GM18520 (cell line): ENCODE results near the gene RPL31.
"Not testable (repeated sequence)": the region's sequence is repeated elsewhere in the genome, so short reads cannot be mapped to it uniquely, and the experiment has no call there.

ENCODE experiments used
- ATAC-seq: cut with Tn5 transposase; IDR thresholded peaks from one replicate; pipeline ENCODE4 v1.9.1; 2021; ENCODE audit not compliant: unreplicated experiment

The RPL31 gene

GRCh38 chr2:101025561-101025960 is 23.5 kb downstream of the RPL31 start:
- ATAC-seq, result no peak

- ATAC-seq, result no peak
Measured at GRCh38 chr2:101026253-101026701, 24.2 kb downstream of the RPL31 start.

DNA sequence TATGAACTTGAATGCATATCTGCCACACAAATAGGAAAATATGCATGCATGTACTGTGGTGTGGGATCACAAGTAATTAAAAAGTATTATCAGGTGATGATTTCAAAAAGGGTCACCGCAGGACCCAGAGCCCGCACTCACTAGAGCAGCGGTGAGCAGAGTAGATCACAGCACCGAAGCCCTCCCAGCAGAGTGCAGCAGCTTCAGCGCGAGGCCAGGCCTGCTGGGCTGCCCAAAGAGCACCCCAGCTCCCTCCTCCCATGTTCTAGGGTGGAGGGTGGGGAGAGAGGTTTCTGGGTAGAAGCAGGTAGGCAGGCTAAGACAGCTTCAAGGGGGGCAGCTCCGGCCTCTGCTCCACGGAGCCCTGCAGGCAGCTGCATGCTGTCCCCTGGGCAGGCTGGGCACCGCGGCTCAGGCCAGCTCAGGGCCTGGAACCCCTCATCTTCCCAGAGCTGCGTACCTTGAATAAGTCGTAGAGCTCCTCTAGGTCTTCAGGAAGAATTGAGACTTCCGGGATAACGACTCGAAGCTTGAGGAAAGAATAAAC is 24.9 kb downstream of the RPL31 start:
- ATAC-seq, result no peak

DNA sequence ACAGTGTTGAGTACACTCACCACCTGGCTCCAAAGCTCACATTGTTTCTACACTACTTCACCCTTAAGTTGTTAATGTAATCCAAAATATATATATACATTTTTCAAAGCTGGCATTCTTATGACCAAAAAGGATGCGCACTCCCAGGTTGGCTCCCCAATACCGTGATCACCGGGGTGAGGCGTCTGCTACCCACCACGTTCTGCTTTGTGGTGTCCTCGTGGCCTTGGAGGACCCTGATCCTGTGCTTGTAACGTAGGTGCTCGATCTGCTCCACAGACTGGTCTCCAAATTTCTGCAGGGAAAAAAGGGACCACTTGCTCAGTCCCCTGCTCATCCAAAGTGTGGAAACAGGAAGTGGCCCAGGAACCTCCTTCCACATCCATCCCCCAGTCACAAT is 25.8 kb downstream of the RPL31 start:
- ATAC-seq, result no peak

DNA sequence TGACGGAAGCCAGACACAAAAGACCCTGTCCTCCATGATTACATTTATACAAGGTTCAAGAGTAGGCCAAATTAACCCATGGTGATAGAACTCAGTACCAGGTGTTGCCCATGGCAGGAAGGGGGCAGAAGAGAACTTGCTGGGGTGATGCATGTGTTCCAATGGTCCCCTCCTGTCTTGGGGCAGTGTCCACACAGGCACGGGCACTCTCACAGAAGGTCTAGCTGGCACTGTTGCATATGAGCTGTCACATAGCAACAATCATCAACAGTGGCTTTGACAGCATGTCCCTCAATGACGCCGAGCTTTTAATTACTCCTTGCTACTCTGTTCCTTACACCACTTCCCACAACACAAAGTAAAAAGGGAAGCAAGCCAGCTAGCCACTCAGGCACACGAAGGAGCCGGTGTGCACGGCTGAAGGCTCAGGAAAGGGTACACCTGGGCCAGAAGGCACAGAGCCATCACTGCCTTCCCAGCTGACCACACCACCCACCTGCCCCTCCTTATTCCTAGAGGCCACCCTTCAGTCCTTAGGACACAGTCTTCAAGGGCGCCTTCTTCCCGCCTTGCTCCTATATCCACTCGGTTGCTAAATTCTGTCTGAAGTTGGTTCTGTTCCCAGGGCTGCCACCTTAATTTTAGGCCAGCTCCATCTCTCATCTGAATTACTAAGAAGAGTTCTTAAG is 28.9 kb downstream of the RPL31 start:
- ATAC-seq, result no peak

DNA sequence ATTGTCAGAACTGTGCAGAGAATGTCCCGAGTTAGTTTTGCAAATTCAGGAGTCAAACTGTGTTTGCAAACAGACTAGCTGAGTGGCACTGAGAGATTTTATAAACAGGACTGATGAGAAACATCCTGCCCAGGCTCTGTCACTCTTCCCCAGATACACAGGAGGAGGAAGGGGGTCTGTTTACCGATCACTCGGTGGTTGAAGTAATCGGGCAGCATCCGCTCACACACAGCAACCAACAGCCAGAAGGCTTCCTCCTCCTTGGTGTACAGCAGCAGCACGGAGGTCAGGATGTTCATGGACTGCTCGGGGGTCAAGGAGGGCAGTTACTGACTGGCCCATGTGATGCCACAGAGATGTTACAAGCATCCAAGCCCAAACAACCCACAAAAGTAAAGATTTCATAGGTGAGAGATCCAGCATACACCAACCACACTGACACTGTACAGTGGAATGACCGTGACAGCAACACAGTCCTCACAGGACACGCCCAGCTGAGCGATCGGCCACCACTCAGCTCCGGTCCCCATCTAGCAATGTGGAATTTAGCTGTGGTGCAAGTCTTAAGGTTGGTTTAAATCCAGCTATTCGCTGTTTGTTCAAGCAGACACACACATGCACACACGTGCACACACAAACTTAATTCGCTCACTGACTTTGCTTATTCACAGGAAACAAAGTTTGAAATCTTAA is 30.1 kb downstream of the RPL31 start:
- no peak for ATAC-seq

DNA sequence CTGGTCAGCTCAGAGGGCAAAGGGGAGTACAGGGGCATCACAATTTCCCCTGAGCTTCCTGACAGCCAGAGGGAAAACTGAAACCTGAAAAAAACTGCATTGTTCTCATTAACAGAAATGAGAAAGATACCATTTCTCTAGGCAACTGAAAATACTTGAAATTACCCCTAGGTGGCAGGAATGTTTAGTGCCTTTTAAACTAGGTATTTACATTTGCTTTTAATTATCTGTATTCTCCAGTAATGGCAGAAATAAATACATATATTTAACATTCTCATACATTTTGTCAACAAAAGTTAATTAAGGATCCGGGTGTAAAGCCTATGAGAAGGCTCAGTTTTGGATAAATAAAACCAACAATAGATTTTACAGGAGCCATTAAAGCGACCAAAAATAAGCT is 34.5 kb downstream of the RPL31 start:
- ATAC-seq, result no peak

DNA sequence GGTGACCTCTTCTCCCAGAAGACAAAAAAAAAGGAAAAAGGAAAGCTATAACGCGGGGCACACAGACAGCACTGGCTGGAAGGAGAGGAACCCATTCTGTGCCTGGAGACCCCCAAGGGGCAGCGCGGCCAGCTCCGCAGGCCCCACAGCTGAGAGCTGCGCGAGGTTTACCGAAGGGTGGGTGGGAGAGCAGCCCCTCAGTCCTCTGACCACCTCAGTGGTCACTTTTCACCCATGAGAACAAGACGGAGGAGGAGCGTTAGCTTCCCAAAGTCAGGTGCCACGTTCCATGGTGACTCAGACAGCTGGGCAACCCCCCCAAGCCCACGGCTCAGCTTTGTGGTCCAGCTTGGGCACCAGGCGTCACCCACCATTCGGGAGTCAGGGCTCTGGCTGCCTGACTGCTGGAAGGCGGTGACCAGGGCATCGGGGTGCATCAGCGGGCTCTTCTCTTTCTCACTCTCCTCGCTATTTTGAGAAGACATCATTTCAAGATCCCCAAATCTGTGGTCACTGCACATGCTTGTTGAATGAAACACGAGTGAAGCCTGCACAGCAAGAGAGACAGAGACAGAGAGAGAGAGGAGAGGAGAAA is 35.2 kb downstream of the RPL31 start:
- ATAC-seq, result no peak

DNA sequence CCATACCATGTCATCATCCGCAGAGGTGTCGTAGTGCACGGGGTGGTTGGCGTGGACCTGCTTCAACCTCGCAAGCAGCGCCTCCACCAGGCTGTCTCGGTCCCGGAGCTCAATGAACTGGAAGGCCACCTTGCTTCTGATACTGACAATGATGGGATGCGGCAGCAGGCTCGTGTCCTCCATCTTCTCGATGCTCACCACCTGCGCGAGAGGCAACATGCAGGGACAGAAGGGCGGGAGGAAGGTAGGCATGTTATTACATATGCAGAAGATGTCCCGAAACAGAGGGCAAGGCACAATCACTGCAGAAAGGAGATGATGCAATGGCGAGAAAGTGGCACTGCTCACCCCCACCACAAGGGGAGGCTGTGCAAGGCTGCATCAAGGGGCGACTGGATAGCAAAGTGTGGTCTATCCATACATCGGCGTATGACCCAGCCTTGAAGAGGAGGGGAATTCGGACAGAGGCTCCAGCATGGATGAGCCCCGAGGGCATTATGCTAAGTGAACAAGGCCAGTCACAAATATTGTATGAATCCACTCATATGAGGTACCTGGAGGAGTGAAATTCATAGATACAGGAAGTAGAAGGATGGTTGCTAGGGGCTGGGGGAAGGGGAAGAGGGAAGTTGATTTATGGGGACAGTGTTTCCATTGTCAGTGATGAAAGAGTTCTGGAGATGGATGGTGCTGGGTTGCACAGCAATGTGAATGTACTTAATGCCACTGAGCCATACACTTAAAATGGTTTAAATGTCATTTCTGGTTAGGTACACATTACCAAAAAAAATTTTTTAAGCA is 36.6 kb downstream of the RPL31 start:
- ATAC-seq, result no peak

DNA sequence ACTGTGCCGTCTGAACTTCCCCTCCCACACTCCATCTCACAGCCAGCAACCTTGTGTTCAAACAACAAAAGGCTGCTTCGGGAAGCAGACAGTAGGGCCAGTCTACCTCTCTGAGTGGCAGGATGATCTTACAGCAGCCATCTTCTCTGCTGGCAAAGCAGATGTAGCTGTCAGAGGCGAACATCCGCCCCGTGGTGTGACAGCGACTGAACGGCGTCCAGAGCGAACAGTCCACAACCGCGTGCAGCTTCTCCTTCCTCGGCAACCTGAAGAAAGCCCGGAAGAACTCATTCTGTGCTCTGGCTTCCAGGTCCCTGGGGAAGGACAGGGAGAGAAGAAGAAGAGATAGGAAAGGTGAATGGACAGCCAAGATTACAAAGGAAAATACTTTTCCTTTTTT is 38.0 kb downstream of the RPL31 start:
- ATAC-seq, result no peak

- no peak for ATAC-seq
Measured at GRCh38 chr2:101040761-101041160, 38.7 kb downstream of the RPL31 start.

DNA sequence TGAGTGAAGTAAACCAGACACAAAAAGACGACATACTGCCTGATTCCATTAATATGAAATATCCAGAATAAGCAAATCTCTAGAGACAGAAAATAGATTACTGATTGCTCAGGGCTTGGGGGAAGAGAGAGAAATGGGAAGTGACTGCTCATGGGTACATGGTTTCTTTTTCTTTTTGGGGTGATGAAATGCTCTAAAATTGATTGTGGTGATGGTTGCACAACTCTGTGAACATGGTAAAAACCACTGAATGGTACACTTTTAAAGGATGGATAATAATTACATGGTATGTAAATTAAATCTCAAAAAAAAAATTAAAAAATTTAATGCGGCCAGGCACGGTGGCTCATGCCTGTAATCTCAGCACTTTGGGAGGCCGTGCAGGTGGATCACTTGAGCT is 39.3 kb downstream of the RPL31 start:
- no peak for ATAC-seq

- no peak for ATAC-seq
Measured at GRCh38 chr2:101045330-101045729, 43.2 kb downstream of the RPL31 start.

- ATAC-seq, result no peak
Measured at GRCh38 chr2:101047075-101047766, 45.1 kb downstream of the RPL31 start.

GRCh38 chr2:101047774-101048173 is 45.7 kb downstream of the RPL31 start:
- no peak for ATAC-seq

DNA sequence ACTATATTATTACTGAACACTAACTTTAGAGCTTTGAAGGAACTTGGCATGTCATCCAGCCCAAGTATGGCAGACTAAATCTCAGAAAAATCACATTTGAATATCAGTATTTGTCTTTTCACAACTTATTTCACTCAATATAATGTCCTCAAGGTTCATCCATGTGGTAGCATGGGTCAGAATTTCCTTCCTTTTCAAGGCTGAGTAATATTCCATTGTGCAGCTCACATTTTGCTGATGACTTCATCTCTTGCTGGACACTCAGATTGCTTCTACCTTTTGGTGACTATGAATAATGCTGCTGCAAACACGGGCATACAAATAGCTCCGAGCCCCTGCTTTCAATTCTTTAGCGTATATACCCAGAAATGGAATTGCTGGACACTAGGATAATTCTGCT is 46.7 kb downstream of the RPL31 start:
- no peak for ATAC-seq

DNA sequence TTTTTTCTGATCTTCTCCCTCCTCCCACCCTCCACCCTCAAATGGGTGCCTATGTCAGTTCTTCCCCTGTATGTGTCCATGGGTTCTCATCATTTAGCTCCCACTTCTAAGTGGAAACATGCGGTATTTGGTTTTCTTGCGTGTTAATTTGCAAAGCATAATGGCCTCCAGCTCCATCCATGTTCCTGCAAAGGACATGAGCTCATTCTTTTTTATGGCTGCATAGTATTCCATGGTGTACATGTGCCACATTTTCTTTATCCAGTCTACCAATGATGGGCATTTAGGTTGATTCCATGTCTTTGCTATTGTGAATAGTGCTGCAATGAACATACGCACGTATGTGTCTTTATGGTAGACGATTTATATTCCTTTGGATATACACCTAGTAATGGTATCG is 48.8 kb downstream of the RPL31 start:
- not testable (repeated sequence) for ATAC-seq

DNA sequence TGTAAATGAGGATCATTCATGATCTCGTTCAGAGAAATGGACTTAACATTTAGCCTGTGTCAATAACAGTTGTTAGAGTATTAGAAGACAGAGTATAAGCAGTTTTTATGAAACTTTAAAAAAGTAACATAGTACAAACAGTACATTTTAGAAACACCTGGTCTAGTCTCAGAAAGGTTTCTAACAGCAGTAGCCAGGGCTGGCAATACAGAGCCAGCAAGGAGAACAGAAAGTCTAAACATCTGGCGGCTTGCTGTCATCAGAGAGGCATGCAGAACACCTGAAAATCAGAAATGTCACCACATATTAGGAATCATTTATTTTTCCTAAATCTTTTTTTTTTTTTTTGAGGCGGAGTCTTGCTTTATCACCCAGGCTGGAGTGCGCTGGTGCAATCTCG is 50.1 kb downstream of the RPL31 start:
- ATAC-seq, result no peak

DNA sequence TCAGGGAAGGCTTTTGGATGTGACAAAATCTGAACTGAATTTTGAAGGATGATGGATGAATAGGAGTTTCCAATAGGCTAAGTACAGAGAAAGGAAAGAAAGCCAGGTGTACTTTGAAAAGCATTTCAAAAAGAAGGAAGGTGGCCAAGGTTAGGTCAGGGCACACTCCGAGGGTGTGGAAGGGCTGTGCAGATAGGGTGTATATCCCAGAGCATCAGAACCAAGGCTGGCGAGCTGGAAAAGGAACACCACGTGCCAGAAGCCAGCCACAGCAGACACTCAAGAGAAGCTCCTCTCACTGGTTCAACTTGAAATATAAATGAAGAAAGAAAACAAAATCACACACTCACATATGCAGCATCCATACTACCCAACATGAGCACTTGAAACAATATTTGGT is 51.0 kb downstream of the RPL31 start:
- no peak for ATAC-seq
